ENCODE results near the gene RNASE8.

- TF ChIP-seq POLR2A (IDR thresholded peaks at IDR 0.05; ENCODE audit: low read depth, low read length) (no peak), SMC3 (IDR thresholded peaks at IDR 0.05; ENCODE audit: low read depth, low read length) (no peak), CEBPB (IDR thresholded peaks at IDR 0.05; ENCODE audit: low read depth, low read length) (no peak), RCOR1 (IDR thresholded peaks at IDR 0.05; ENCODE audit: insufficient replicate concordance, low read length) (no peak), USF2 (IDR thresholded peaks at IDR 0.05; ENCODE audit: low read depth, low read length) (no peak), NFE2L2 (IDR thresholded peaks at IDR 0.05; ENCODE audit: low read depth, low read length) (no peak), MAFK (IDR thresholded peaks at IDR 0.05; ENCODE audit: low read depth, low read length) (no peak), RAD21 (IDR thresholded peaks at IDR 0.05; ENCODE audit: low read length) (no peak)
- TF ChIP-seq, protein P1, sequence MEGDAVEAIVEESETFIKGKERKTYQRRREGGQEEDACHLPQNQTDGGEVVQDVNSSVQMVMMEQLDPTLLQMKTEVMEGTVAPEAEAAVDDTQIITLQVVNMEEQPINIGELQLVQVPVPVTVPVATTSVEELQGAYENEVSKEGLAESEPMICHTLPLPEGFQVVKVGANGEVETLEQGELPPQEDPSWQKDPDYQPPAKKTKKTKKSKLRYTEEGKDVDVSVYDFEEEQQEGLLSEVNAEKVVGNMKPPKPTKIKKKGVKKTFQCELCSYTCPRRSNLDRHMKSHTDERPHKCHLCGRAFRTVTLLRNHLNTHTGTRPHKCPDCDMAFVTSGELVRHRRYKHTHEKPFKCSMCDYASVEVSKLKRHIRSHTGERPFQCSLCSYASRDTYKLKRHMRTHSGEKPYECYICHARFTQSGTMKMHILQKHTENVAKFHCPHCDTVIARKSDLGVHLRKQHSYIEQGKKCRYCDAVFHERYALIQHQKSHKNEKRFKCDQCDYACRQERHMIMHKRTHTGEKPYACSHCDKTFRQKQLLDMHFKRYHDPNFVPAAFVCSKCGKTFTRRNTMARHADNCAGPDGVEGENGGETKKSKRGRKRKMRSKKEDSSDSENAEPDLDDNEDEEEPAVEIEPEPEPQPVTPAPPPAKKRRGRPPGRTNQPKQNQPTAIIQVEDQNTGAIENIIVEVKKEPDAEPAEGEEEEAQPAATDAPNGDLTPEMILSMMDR (conservative IDR thresholded peaks at IDR 0.05; ENCODE audit: low read depth, low read length) = no peak
- TF ChIP-seq, protein P2, sequence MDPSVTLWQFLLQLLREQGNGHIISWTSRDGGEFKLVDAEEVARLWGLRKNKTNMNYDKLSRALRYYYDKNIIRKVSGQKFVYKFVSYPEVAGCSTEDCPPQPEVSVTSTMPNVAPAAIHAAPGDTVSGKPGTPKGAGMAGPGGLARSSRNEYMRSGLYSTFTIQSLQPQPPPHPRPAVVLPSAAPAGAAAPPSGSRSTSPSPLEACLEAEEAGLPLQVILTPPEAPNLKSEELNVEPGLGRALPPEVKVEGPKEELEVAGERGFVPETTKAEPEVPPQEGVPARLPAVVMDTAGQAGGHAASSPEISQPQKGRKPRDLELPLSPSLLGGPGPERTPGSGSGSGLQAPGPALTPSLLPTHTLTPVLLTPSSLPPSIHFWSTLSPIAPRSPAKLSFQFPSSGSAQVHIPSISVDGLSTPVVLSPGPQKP (IDR thresholded peaks at IDR 0.05; ENCODE audit: borderline replicate concordance, low read depth, low read length) = no peak
These were observed 31.2 kb upstream of the RNASE8 start for GRCh38 chr14:21026274-21026987.
